Natural killer cell (primary cell): ENCODE results near the gene EFCAB13. TPM values are rescaled to one million over a fixed set of nuclear protein-coding genes. Genes with fewer than 3 reads are reported as not detected.
A peak's percentile ranks its signal among the peaks of the same experiment; 100 is the strongest.

Experiments
- ATAC-seq, 3 donors: fragments of 150-1000 bp in 2 of 3; fragments of 200-7000 bp in 1 of 3; cut with Tn5 transposase; 1 replicate in 1 of 3; 2 replicates in 2 of 3; pipeline ENCODE4 v1.10.0; 2021; ENCODE audit warnings: mild to moderate bottlenecking in 2 of 3, moderate library complexity in 2 of 3
- DNase-seq, 2 donors: peaks; one replicate each; pipeline versions ENCODE4 v3.0.0 to v3.0.0-alpha.2; 2013 to 2021; ENCODE audit warnings: mixed read lengths in 1 of 2
- H3K27ac ChIP-seq: one replicate; pipeline ENCODE4 v1.5.1; 2013; ENCODE audit warnings: mild to moderate bottlenecking, low read length
- H3K27me3 ChIP-seq: one replicate; pipeline ENCODE4 v1.6.1; 2013; ENCODE audit warnings: low read length; ENCODE audit not compliant: control insufficient read depth, insufficient read depth
- H3K36me3 ChIP-seq: one replicate; pipeline ENCODE4 v1.6.1; 2013; ENCODE audit warnings: low read length; ENCODE audit not compliant: control insufficient read depth, insufficient read depth
- H3K4me1 ChIP-seq: one replicate; pipeline ENCODE4 v1.6.1; 2013; ENCODE audit warnings: low read length; ENCODE audit not compliant: control insufficient read depth, insufficient read depth
- H3K4me3 ChIP-seq: one replicate; pipeline ENCODE4 v1.5.1; 2013; ENCODE audit warnings: low read length
- H3K9me3 ChIP-seq: one replicate; pipeline ENCODE4 v1.6.1; 2013; ENCODE audit warnings: low read length; ENCODE audit not compliant: control insufficient read depth, insufficient read depth
- H3K27ac Mint-ChIP-seq, 2 donors: one replicate each; pipeline ENCODE4 v1.8.0; 2022; ENCODE audit warnings: mild to moderate bottlenecking in 2 of 2, mixed read lengths in 2 of 2, moderate library complexity in 1 of 2
- H3K27me3 Mint-ChIP-seq, 2 donors: one replicate each; pipeline ENCODE4 v1.8.0; 2022; ENCODE audit warnings: low read depth in 2 of 2, mixed read lengths in 2 of 2
- H3K36me3 Mint-ChIP-seq: one replicate; pipeline ENCODE4 v1.8.0; 2022; ENCODE audit warnings: mixed read lengths
- H3K4me1 Mint-ChIP-seq, 2 donors: one replicate each; pipeline ENCODE4 v1.8.0; 2022; ENCODE audit warnings: mixed read lengths in 2 of 2
- H3K4me3 Mint-ChIP-seq: one replicate; pipeline ENCODE4 v1.8.0; 2022; ENCODE audit warnings: mild to moderate bottlenecking, moderate library complexity, mixed read lengths
- H3K9me3 Mint-ChIP-seq, 2 donors: one replicate each; pipeline ENCODE4 v1.8.0; 2022; ENCODE audit warnings: mixed read lengths in 2 of 2
- CTCF ChIP-seq: fragments of 200-600 bp; IDR thresholded peaks from one replicate; pipeline ENCODE4 v1.8.0; 2022; ENCODE audit warnings: antibody characterized with exemption
- WGBS: methylation state at CpG from one replicate; pipeline ENCODE4 v1.1.7; 2013; ENCODE audit warnings: missing lambda C conversion rate; ENCODE audit not compliant: insufficient coverage; 5-methylcytosine and 5-hydroxymethylcytosine counted together
- intact Hi-C: fragments of 100-400 bp; cut with micrococcal nuclease; formaldehyde crosslinking; loops from one replicate; pipeline ENCODE4 v1.14.2; 2022
- total RNA-seq, 4 donors: library from RNA; stranded (reverse); fragments of 120-200 nt in 1 of 4; gene quantifications; one replicate each; pipeline versions ENCODE4 v1.2.3 to v1.2.4, GENCODE V29; 2013 to 2022

EFCAB13 gene
- total RNA-seq, 3 donors from 2014 or later (not counting 1 experiment from before 2014, with no cell fraction given) = 2.4 to 11.9 (median 5.8) TPM

GRCh38 chr17:47276444-47276843 lies 47.3 kb upstream of the EFCAB13 start:
- H3K9me3 Mint-ChIP-seq = no peaks in the 10 kb centered on the region
- H3K4me3 Mint-ChIP-seq = no peak overlapping the region
- H3K4me1 Mint-ChIP-seq = peaks cover 0 to 6% of the 10 kb centered on the region in 2 donors
- Histone ChIP-seq H3K36me3 (no peaks in the 10 kb centered on the region), H3K27me3 (no peaks in the 10 kb centered on the region), H3K4me3 (no peak overlapping the region), H3K9me3 (no peaks in the 10 kb centered on the region), H3K27ac (no peak overlapping the region), H3K4me1 (peaks cover 17% of the 10 kb centered on the region)
- no peak overlapping the region for H3K27ac Mint-ChIP-seq
- intact Hi-C loops = no loop called here
- H3K36me3 Mint-ChIP-seq = no peaks in the 10 kb centered on the region
- no peak for TF ChIP-seq CTCF
- peaks cover 7 to 13% of the 10 kb centered on the region in 2 donors for H3K27me3 Mint-ChIP-seq
- WGBS = 88% methylated on average over 3 of the region's 3 CpGs
- no peak for ATAC-seq
- no peak for DNase-seq

GRCh38 chr17:47276868-47277267 lies 46.9 kb upstream of the EFCAB13 start:
- Mint-ChIP-seq H3K4me3 (no peak overlapping the region), H3K27me3 (peaks cover 7 to 13% of the 10 kb centered on the region in 2 donors), H3K27ac (no peak overlapping the region), H3K4me1 (peaks cover 0 to 6% of the 10 kb centered on the region in 2 donors), H3K36me3 (no peaks in the 10 kb centered on the region), H3K9me3 (no peaks in the 10 kb centered on the region)
- Histone ChIP-seq H3K9me3 (no peaks in the 10 kb centered on the region), H3K4me3 (no peak overlapping the region), H3K27me3 (no peaks in the 10 kb centered on the region), H3K36me3 (no peaks in the 10 kb centered on the region), H3K27ac (no peak overlapping the region), H3K4me1 (peaks cover 17% of the 10 kb centered on the region)
- no peak for TF ChIP-seq CTCF
- DNase-seq (no peak), ATAC-seq (no peak)
- WGBS = 80% methylated on average over 10 of the region's 10 CpGs
- intact Hi-C loops = no loop called here

- H3K36me3 ChIP-seq = no peaks in the 10 kb centered on the region
- no peaks in the 10 kb centered on the region for H3K9me3 ChIP-seq
- Mint-ChIP-seq H3K27ac (no peak overlapping the region), H3K4me3 (no peak overlapping the region), H3K36me3 (no peaks in the 10 kb centered on the region), H3K9me3 (no peaks in the 10 kb centered on the region), H3K4me1 (peaks cover 0 to 6% of the 10 kb centered on the region in 2 donors), H3K27me3 (peaks cover 7 to 13% of the 10 kb centered on the region in 2 donors)
- WGBS = 100% methylated on average over 1 of the region's 1 CpG
- H3K27ac ChIP-seq = no peak overlapping the region
- intact Hi-C loops = no loop called here
- peaks cover 17% of the 10 kb centered on the region for H3K4me1 ChIP-seq
- no peak for ATAC-seq
- TF ChIP-seq CTCF = no peak
- no peak for DNase-seq
- no peak overlapping the region for H3K4me3 ChIP-seq
- H3K27me3 ChIP-seq = no peaks in the 10 kb centered on the region
Measured at GRCh38 chr17:47277921-47278320, 45.8 kb upstream of the EFCAB13 start.

- no peaks in the 10 kb centered on the region for H3K36me3 ChIP-seq
- H3K9me3 ChIP-seq = no peaks in the 10 kb centered on the region
- no peak for TF ChIP-seq CTCF
- intact Hi-C loops = no loop called here
- Mint-ChIP-seq H3K4me1 (peaks cover 0 to 6% of the 10 kb centered on the region in 2 donors), H3K27me3 (peaks cover 7 to 13% of the 10 kb centered on the region in 2 donors), H3K27ac (no peak overlapping the region), H3K4me3 (no peak overlapping the region), H3K36me3 (no peaks in the 10 kb centered on the region), H3K9me3 (no peaks in the 10 kb centered on the region)
- ATAC-seq (no peak), DNase-seq (no peak)
- peaks cover 17% of the 10 kb centered on the region for H3K4me1 ChIP-seq
- WGBS = 90% methylated on average over 4 of the region's 4 CpGs
- H3K4me3 ChIP-seq = no peak overlapping the region
- H3K27me3 ChIP-seq = no peaks in the 10 kb centered on the region
- H3K27ac ChIP-seq = peak overlapping the region; percentile 27
Measured at GRCh38 chr17:47278561-47278960, 45.2 kb upstream of the EFCAB13 start.
